Islet of Langerhans (tissue), 1 donor: ENCODE measurements around the gene IL1RAPL1.

Source experiments
- FAIRE-seq: peaks from one replicate; lab custom pipeline; 2011; peaks lifted over from hg19 to GRCh38; lab: Jason Lieb, UNC

The IL1RAPL1 gene

GRCh38 chrX:29541038-29541437, 953.8 kb downstream of the IL1RAPL1 start:
- FAIRE-seq: no peak

DNA sequence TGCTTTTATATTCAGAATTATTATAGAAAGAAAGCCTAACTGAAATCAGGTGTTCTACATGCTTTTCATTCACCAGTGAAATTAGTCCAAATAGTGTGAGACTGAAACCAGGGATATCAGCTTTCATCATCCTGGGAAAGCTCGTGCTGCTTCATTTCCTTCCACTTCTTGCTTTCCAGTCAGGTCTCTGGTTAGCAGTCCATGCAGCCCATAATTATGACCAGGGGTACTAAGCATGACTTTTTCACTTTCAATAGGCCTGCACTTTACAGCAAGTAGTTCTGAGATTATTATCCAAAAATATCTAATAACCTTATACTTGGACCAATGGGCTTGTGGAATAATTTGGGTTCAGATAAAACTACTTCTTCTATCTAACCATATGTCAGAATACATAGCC, 954.9 kb downstream of the IL1RAPL1 start:
- FAIRE-seq: no peak

- no peak for FAIRE-seq
These were observed 958.6 kb downstream of the IL1RAPL1 start for GRCh38 chrX:29545878-29546277.

DNA sequence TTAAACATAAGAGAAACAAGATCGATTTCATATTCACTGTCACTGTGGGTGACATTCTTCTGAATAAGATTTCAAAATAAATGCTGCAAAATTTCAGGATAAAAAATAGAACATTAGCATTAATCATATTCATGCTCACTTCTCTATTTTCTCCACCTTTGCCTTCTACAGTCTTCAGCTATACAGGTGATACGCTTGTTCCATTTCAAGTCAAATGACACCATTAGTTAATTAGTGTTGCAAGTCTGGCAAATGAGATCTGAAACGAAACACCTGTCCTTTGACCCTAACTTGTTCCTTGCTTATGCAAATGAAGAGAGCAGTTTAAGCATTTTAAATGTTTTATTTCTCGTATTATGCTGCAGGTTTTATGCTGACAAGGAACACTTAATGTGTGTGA, 960.6 kb downstream of the IL1RAPL1 start:
- FAIRE-seq: no peak

- FAIRE-seq: no peak
These were observed 966.3 kb downstream of the IL1RAPL1 start for GRCh38 chrX:29553542-29553941.

GRCh38 chrX:29555465-29556091, 968.3 kb downstream of the IL1RAPL1 start:
- FAIRE-seq: no peak

DNA sequence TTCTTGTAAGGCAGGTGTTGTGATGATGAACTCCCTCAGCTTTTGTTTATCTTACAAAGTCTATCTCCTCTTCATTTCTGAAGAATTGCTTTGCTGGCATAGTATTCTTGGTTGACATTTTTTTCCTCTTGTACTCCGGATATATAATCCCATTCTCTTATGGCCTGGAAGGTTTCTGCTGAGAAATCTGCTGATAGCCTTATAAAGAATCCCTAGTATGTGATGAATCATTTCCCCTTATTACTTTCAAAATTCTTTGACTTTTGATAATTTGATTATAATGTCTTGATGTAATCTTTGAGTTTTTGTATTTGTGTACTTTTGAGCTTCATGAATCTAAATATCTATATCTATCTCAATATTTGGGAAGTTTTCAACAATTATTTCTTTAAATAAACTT, 972.8 kb downstream of the IL1RAPL1 start:
- no peak for FAIRE-seq

DNA sequence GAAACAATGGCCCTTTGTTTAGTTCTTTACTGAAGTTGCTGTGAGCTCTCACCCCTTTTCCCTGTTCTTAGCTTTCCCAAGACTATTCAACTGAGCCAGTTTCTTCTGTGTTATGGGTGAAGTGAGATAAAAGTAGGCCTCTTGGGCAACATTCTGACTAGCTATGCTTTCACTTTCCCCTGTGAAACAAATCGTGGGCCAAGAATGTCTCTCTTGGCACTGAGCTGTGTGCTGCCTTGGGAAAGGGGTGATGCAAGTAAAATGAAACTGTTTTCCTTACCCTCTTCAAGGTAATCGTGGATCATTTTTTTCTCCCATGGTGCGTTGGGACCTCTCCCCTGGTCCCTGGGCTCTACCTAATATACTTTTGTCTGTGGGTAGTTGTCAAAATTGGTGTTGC, 974.2 kb downstream of the IL1RAPL1 start:
- FAIRE-seq: no peak

- no peak for FAIRE-seq
These were observed 993.3 kb downstream of the IL1RAPL1 start for GRCh38 chrX:29580560-29580959.

- FAIRE-seq: no peak
These were observed 994.0 kb downstream of the IL1RAPL1 start for GRCh38 chrX:29581223-29581622.

GRCh38 chrX:29587107-29587506, 999.9 kb downstream of the IL1RAPL1 start:
- FAIRE-seq: no peak

DNA sequence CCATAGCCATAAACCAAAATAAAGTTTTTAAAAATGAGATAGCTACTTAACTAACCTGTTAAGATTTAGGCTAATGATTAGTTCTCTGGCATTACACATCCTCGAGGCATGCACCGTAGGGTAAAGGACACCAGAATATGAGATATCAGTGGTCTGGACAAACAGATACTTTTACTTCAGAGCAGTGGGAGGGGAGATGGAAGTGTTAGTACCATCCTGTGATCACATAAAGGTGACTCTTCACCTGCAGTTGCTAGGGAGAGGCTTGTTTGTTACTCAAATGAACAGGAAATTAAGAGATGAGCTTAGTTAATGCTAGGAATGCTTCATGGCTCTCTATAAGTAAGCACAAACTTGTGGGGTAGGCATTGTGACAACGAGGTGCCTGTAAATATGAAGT, 1003.7 kb downstream of the IL1RAPL1 start:
- FAIRE-seq: no peak

DNA sequence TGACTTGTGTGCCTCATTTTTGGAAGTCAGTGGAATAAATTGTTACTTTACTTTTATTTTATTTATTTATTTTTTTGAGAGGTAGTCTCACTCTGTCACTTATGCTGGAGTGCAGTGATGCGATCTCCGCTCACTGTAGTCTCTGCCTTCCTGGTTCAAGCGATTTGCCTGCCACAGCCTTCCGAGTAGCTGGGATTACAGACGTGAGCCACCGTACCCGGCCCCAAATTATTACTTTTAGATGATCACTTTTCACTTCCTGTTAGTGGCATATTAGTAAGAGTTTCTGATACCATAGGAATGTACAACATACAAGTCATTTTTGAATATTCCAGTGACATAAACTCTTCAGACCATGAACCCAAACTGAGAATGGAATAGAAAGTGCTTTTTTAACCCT, 1017.1 kb downstream of the IL1RAPL1 start:
- FAIRE-seq: no peak

DNA sequence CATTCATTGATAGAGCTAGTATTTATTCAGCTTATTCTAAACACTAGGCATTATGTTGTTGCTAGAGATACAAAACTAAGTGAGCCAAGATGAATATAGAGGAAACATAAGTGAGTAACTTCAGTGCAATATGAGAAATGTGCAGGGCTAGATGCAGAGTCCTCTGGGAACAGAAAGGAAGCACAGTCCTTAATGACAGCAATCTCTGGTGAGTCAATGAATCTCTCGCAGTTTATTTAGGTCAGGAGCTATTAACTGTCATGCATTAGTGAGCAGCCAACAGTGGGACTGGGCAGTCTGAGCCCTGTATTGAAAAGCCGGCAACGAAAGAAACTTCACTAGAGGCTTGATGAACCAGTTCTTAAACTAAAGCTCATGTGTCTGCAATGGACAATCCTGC, 1030.0 kb downstream of the IL1RAPL1 start:
- no peak for FAIRE-seq

- FAIRE-seq: no peak
These were observed 1030.5 kb downstream of the IL1RAPL1 start for GRCh38 chrX:29617725-29618124.

DNA sequence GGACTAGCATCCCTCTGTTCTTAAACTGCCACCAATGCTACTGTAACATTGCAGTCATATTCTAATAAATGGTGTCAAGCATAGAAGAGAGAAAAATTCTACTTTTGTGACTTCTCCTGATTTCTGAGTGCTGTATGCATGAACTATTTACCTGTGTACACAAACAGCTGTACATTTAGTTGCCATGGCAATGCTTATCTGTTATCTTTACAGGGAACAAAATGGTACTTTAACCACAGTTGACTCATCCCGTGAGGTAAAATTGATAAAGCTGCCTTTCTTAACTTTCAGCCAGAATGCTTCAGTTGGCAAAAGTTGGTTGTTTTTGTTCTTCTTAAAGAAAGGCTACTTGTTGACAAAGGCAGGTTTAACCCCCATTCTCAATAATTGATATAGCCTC, 1040.6 kb downstream of the IL1RAPL1 start:
- no peak for FAIRE-seq

DNA sequence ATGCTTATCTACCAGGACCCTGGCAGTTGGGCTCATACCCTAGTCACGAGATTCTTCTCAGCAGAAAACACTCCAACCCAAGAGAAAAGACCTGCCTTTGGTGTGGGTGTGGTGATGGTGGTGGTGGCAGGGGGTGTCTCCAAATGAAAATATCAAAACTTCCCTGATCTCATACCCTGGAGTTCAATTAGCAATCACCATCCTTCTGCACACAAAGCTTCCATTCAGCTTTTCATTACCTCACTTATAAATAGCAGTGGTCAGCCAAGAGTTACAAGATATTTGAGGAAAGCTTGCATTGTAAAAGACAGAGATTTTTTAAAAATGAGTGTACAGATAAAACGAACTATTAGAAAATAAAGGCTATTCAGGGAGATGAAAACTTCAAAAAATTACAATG, 1047.3 kb downstream of the IL1RAPL1 start:
- no peak for FAIRE-seq

- no peak for FAIRE-seq
These were observed 1049.1 kb downstream of the IL1RAPL1 start for GRCh38 chrX:29636331-29636730.

DNA sequence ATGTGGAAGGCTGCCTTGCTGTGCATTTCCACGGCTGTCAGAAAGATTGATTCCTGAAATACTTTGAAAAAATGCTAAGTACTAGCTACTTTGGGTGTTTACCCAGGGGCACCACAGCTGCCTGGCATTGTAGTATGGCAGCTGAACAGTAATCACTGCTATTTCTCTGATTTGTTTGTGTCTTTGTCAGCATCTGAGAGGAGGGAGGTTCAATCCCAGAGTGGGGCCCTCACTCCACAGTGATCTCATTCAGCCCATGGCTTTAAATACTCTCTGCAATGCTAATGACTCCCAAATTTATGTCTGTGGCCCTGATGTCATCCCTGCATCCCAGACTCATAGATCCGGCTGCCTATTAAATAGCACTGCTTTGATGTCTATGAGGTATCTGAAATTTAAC, 1052.9 kb downstream of the IL1RAPL1 start:
- FAIRE-seq: no peak

DNA sequence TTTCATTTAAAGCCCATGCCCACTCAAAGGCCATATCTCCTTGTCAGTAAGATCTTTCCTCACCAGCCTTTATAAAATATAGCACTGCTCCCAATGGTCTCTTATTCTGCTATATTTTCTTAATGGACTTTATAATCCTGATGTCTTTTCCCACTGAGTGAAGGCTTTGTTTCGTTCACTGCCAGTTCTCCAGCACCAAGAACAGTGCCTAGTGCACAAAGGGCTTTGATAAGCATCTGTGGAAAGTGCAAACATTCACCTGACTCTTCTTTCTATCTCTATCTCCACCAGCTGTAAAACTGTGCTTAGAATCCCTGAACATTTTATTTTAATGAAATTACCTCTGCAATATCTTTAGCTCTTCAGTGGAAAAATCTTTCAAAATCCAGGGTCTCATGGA, 1054.2 kb downstream of the IL1RAPL1 start:
- FAIRE-seq: no peak

- FAIRE-seq: no peak
These were observed 1055.9 kb downstream of the IL1RAPL1 start for GRCh38 chrX:29643181-29643580.

DNA sequence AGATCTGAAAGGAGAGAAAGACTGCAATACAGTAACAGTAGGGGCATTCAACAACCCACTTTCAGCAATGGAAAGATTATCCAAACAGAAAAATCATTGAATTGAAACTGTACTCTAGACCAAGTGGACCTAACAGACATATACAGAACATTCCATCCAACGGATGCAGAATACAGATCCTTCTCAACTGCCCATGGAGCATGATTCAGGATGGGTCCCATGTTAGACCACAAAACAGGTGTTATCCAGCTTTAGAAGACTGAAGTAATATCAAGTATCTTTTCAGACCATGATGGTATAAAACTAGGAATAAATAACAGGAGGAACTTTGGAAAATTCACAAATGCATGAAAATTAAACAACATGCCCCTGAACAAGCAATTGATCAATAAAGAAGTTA, 1060.9 kb downstream of the IL1RAPL1 start:
- no peak for FAIRE-seq

DNA sequence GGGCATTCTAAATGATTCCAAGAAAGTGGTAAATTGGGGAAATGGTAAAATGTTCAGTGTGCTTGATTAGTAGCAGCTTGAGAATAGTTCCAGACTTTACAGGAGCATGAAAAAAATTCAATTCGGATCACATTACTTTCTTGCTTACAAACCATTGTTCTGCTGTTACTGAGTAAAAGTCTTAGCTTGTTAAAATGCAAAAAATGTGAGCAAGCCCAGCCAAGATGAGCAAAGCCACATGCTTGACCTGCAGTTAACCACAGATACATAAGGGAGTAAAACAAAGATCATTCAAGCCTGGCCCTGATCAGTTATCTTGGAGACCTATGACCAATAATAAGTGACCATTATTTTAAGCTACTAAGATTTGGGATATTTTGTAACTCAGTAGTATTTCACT, 1065.2 kb downstream of the IL1RAPL1 start:
- no peak for FAIRE-seq

GRCh38 chrX:29653721-29654120, 1066.5 kb downstream of the IL1RAPL1 start:
- FAIRE-seq: no peak

DNA sequence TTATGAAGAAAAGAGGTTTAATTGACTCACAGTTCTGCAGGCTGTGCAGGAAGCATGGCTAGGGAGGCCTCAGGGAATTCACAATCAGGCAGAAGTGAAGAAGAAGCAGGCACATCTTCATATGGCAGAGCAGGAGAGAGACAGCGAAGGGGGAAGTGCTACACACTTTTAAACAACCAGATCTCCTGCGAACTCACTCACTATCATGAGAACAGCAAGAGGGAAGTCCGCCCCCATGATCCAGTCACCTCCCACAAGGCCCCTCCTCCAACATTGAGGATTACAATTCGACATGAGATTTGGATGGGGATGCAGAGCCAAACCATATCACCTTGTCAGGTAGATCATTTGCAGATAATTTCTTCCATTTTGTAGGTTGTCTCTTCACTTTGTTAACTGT, 1072.7 kb downstream of the IL1RAPL1 start:
- no peak for FAIRE-seq
